DMS114 treated with DMSO at 0.1 percent for 48 hours (cell line): ENCODE data around the gene TSHB.
"Not testable (repeated sequence)": the region's sequence is repeated elsewhere in the genome, so short reads cannot be mapped to it uniquely, and the experiment has no call there.

Experiments used
- DNase-seq: peaks from one replicate; lab custom pipeline; 2025; ENCODE audit not compliant: unreplicated experiment; lab: John Stamatoyannopoulos, UW

TSHB gene

DNA sequence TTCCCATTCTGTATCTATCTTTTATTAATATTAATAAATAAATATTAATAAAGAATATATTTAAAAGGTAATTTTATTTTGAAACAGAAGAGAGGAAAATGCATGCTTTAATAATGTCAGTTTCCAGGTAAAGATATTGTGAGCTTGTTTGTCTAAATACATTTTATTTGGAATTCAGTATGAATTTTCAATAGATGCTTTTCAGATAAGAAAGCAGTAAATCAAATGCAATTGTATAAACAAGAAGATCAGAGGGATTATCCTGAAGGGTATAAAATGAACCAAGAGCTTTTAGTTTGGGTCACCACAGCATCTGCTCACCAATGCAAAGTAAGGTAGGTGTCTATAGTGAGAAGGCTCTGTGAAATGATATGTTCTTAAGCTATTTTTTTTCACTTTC lies at the start of gene TSHB:
TSHB (plus strand) TSS at position 301 of the 400 bp plus-strand sequence. CDS start 3,537 bp downstream, outside the sequence.
- DNase-seq: no peak

GRCh38 chr1:114982251-114982650 lies 47.4 kb upstream of the TSHB start:
- no peak for DNase-seq

GRCh38 chr1:114986286-114986685 lies 43.3 kb upstream of the TSHB start:
- no peak for DNase-seq

DNA sequence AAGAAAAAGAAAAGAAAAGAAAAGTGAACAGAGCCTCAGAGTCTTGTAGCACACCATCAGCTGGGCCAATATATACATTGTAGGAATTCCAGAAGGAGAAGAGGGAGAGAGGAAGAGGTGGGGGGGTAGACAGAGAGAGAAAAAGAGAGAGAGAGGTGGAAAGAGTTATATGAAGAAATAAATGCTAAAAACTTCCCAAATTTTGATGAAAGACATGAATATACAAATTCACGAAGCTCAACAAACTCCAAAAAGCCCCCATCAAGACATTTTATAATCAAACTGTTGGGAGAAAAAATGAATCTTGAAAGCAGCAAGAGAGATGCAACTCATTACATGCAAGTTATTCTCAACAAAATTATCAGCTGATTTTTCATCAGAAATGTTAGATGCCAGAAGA lies 41.5 kb upstream of the TSHB start:
- no peak for DNase-seq

DNA sequence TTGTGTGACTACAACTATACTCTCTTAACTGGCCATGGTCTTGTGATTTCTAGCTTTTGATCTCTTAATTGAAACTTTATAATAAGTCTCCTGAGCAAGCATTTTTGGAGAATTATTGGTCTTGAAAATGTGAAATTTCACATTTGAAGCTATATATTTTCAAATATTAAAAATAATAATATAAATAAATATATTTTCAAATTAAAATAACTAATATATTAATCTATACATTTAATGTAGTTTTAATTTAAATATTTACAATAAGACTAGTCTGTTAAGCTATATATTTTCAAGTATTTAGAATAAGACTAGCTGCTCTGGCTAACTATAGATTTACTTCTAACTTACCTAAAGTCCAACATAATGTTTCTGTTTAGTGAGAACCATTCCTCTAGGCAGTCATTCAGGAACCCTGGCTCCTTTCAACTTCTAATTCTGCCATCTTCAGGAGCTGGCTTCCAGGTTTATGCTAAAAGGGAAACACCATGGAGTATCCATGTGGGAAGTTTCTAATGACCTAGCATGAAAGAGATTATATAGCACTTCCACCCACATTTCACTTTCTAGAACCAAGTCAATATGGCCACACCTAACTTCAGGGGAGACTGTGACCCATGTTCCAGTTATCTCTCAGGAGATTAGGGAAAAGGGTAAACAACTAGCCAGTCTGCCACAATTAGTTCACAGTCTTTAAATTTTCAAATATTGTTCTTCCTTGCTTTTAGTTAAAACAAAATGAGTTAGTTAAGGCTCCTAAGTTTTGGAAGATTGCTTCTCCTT lies 31.9 kb upstream of the TSHB start:
- DNase-seq: no peak

DNA sequence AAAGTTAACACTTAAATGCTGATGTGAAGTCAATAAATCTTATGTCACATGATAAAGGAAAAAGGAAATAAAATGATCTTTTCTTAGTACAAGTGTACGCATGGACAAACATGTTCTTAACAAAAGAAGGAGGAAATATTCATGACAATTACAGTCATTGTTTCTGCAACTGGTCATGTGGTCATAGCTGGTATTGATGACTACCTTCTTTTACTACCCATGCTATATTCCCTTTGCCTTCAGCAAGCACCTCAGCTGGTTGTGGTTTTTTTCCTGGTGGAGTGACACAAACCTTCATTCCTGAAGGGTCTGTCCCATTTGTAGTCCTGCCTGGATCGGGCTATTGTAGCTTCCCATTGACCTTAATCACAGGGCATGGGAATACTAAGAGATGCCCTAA lies 23.4 kb upstream of the TSHB start:
- no peak for DNase-seq

DNA sequence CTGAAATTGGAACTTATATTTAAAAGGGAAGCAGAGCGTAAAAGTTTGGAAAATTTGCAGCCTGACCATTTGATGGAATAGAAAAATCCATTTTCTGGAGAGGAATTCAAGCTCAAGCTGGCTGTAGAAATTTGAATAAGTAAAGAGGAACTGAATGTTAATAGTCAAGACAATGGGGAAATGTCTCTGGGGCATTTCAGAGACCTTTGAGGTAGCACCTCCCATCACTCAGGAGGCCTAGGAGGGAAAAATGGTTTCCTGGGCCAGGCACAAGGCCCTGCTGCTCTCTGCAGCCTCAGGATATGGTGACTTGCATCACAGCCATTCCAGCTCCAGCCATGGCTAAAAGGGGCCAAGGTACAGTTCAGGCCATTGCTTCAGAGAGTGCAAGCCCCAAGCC lies 17.6 kb upstream of the TSHB start:
- DNase-seq: no peak

DNA sequence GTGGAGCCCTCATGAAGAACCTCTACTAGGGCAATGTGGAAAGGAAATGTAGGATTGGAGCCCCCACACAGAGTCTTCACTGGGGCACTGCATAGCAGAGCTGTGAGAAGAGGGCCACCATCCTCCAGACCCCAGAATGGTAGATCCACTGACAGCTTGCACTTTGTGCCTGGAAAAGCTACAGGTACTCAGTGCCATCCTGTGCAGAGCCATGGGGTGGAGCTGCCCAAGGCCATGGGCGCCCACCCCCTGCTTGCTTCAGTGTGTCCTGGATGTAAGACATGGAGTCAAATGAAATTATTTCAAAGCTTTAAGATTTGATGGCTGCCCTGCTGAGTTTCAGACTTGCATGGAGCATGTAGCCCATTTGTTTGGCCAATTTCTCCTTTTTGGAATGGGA lies 17.2 kb upstream of the TSHB start:
- no peak for DNase-seq

DNA sequence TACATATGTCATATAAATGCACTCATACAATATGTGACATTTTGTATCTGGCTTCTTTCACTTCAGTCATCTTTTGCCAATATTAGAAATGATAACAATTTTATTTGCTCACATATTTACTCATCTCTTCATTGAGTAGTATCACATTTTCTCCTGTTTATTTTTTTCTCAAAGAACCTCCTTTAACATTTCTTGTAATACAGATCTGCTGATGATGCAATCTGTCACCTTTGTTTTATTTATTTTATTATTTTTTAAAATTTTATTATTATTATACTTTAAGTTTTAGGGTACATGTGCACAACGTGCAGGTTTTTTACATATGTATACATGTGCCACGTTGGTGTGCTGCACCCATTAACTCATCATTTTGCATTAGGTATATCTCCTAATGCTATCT lies 15.8 kb upstream of the TSHB start:
- no peak for DNase-seq

- not testable (repeated sequence) for DNase-seq
Observed at GRCh38 chr1:115019549-115019948, 10.1 kb upstream of the TSHB start.

- no peak for DNase-seq
Observed at GRCh38 chr1:115021145-115021544, 8.5 kb upstream of the TSHB start.

DNA sequence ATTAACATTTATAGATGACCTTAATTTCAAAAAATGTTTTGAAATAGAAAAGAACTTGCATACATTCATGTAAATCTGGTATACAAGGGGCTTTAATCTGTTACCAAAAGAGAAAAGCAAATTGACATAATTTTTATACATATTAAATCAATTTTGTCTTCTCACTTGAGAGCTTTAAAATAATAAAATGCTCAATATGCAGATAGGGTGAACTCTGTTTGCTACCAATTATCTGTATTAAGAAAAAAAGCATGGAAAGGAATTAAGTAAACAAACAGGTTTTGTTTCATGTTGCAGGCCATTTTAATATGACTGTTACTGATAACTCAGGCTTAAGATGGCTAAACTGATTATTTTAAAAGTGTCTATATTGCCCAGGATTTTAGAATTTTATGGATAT lies 6.0 kb upstream of the TSHB start:
- DNase-seq: no peak

DNA sequence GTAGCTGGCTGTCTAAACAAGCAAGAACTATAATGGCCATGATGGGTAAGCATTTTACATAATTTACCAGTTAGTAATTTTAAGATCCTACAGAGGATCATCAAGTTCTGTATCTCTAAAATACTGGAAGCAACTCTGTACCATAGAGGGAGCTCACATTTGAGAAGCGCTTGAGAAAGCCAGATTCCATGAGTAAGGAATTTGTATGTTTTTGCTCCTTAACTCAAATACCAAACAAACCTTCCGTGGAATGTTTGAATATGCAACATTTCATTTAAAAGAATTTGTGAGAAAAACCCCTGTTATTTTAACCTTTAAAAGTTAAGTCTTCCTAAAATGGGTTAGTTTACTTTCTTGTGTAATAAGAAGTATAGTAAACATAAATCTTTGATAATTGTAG lies 2.0 kb downstream of the TSHB start:
- no peak for DNase-seq

GRCh38 chr1:115035652-115036051 lies 6.0 kb downstream of the TSHB start:
- DNase-seq: no peak

GRCh38 chr1:115036814-115037507 lies 7.3 kb downstream of the TSHB start:
- DNase-seq: no peak

DNA sequence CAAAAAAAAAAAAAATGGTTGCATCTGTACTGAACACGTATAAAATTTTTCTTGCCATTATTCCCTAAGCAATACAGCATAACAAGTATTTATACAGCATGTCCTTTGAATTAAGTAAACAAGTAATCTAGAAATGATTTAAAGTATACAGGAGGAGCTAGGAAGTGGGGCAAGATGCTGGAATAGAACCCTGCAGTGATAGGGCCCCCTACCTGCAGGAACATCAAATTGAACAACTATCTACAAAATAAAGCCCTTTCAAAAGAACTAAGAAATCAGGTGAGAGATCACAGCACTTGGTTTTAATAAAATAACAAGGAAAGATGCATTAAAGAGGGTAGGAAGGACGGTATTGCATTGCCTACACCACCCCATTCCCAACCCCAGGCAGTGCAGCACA lies 10.9 kb downstream of the TSHB start:
- no peak for DNase-seq

- peak; percentile 29 for DNase-seq
Observed at GRCh38 chr1:115041654-115042053, 12.0 kb downstream of the TSHB start.

- no peak for DNase-seq
Observed at GRCh38 chr1:115046751-115047150, 17.1 kb downstream of the TSHB start.

DNA sequence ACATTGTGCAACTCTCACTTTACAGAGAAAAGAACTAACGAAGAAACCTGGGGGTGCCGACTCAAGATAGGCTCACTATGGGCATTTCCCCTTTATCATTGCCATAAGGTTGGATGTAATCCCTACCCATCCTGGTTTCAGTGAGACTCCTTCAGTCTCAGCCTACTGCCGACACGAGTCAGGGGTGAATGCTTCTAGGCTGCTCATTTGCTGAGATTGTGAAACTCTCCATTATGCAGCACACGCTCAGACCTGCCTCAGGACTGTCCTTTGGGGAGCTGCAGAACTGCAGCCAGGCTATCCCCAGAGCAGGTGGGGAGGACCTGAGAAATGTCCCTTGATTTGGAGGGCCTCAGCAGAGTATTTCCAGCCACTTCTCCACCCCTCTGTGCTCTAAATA lies 22.2 kb downstream of the TSHB start:
- no peak for DNase-seq

DNA sequence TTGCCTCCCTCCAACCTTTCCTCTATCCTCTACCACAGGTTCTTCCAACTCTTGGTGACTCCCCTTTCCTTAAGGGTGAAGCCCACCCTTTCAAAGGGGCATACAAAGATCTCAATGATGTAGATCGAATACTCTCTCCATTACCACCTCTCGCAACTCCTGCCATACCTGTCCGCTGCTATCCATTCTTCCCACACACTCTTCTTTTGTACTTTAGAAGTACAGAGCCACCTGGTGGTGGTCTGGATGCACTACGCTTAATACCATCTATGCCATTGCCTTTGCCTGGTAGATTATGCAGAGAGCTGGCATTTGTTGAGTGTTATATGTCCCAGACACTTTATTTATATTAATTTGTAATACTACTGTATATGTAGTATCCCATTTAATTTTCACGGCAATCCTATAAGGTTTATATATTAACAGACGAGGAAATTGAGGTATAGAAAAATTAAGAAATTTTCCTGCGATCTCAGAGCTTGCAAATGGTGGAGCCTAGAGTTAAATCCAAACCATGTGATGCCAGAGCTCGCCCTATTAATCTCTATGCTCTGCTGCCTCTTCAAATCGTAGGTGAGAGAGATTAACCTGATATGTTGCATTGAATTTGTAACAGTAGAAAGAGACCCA lies 22.9 kb downstream of the TSHB start:
- peak; percentile 64 for DNase-seq

DNA sequence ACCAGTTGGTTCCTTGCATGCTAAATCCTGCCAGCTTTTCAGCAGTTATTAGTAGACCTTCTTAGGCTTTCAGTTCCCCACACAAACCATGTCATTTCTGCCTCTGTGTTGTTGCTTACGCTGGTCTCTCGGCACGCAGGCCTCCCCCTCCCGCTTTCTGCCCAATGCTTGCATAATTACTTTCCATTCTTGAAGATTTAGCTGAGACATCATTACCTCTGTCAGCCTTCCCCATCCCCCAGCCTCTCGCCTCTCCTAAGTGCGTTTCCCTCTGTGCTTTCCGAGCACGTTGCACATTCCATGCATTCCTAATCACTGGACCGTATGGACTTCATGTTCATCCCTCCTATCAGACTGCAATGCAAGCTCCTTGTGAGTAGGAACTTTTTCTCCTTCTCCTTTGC lies 26.8 kb downstream of the TSHB start:
- no peak for DNase-seq

GRCh38 chr1:115057661-115058254 lies 28.1 kb downstream of the TSHB start:
- DNase-seq: no peak
